Measurements from ENCODE around the gene BRINP1. TPM values are rescaled to one million over a fixed set of nuclear protein-coding genes. Genes with fewer than 3 reads are reported as not detected.

The BRINP1 gene
- total and polyA plus RNA-seq, 2 of the 8 experiments (the other 6 are each of a cell fraction or from before 2014, with no cell fraction given) = 19.5 to 20.5 TPM

DNA sequence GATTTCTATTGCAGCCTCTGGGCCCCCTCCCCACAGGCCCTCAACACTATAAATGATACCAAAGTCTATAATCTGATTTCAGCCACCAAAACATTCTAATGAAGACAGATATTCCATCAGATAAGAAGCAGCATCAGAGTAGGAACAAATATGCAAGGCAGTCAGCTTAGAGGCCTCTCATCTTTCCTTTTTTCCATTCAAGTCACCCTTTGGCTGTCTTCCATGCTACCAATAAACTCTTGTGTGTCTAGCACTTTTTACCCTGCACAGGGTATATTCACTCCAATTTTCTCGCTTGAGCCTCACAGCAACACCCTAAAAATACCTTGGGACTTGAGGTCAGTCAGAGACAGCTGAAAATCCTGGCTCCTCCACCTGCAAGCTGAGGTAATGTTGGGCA lies 193.7 kb downstream of the BRINP1 start:
- Histone ChIP-seq H2AFZ (ENCODE audit: low read length) (no peak overlapping the region), H2BK5ac (ENCODE audit: low read depth, low read length) (no peak overlapping the region), H3K4ac (replicated peaks; ENCODE audit: insufficient read length, low read depth, low read length) (no peak overlapping the region), H2AK5ac (ENCODE audit: low read depth, low read length) (no peak overlapping the region), H3K27ac (ENCODE audit: low read depth, low read length) (no peak overlapping the region), H2BK120ac (replicated peaks; ENCODE audit: low read depth, low read length) (no peak overlapping the region), H3K18ac (ENCODE audit: extremely low read depth, low read length) (no peak overlapping the region), H3K23me2 (ENCODE audit: low read depth, low read length) (no peaks in the 10 kb centered on the region), H3K36me3 (ENCODE audit: control insufficient read depth in 2 of 4, insufficient read depth in 4 of 4, low read length in 3 of 4) (no peaks in the 10 kb centered on the region), H4K5ac (ENCODE audit: insufficient read length, low read depth, low read length) (no peak overlapping the region), H2BK15ac (ENCODE audit: low read length) (no peak overlapping the region), H3K4me1 (replicated peaks in 1 of 4; ENCODE audit: control insufficient read depth in 3 of 4, insufficient read depth in 4 of 4, low read length in 3 of 4) (peaks cover 0 to 2% (median 1%) of the 10 kb centered on the region in 4 experiments; a peak in 2 of 7 replicates), H3K79me2 (ENCODE audit: control insufficient read depth in 1 of 2, insufficient read depth in 2 of 2, low read length in 2 of 2) (no peaks in the 10 kb centered on the region), H3K9ac (replicated peaks in 1 of 4; ENCODE audit: extremely low read depth in 1 of 4, low read depth in 3 of 4, low read length in 3 of 4) (no peak overlapping the region), H4K91ac (replicated peaks; ENCODE audit: insufficient read length, low read length) (no peak overlapping the region), H3K79me1 (ENCODE audit: low read depth, low read length) (no peaks in the 10 kb centered on the region), H3K4me2 (ENCODE audit: insufficient read depth in 1 of 2, low read depth in 2 of 2, low read length in 2 of 2) (no peak overlapping the region), H3K4me3 (ENCODE audit: extremely low read depth in 1 of 4, insufficient read depth in 2 of 4, low read depth in 3 of 4, low read length in 4 of 4) (no peak overlapping the region), H2BK20ac (ENCODE audit: low read length) (no peak overlapping the region), H4K20me1 (replicated peaks in 1 of 2; ENCODE audit: control insufficient read depth in 1 of 2, insufficient read depth in 2 of 2, low read length in 2 of 2) (no peaks in the 10 kb centered on the region), H2BK12ac (ENCODE audit: low read depth, low read length) (no peak overlapping the region), H4K8ac (ENCODE audit: extremely low read depth, insufficient read depth, low read length) (no peak overlapping the region), H3K56ac (replicated peaks; ENCODE audit: insufficient read length, low read depth, low read length) (no peak overlapping the region), H3K27me3 (replicated peaks in 1 of 4; ENCODE audit: control insufficient read depth in 3 of 4, extremely low read depth in 1 of 4, insufficient read depth in 3 of 4, low read length in 3 of 4) (no peaks in the 10 kb centered on the region), H3K23ac (ENCODE audit: insufficient read length) (no peak overlapping the region), H3K9me3 (ENCODE audit: insufficient read depth in 2 of 2, low read depth in 1 of 2, low read length in 1 of 2) (no peaks in the 10 kb centered on the region), H3K14ac (ENCODE audit: insufficient read length) (no peak overlapping the region)
- ChIA-PET CTCF (ENCODE audit: partially characterized antibody) (interaction anchor here (0.9 kb wide), 2 partner anchors 38 to 121 kb away, joined by 3 read pairs; no protein-coding TSS in a partner anchor), POLR2A (ENCODE audit: partially characterized antibody) (no interaction called here)
- DNase-seq (ENCODE audit: low read depth in 1 of 2, low spot score in 2 of 2) = no peak
- TF ChIP-seq POLR2AphosphoS5 (IDR thresholded peaks at IDR 0.05; ENCODE audit: low read depth, low read length) = no peak
- WGBS, 2 experiments (ENCODE audit: extremely low coverage in 1 of 2, insufficient coverage in 1 of 2, insufficient read length in 1 of 2, insufficient replicate concordance in 2 of 2, low coverage in 1 of 2, low lambda C conversion rate in 2 of 2, missing lambda C conversion rate in 1 of 2) = 92% methylated on average over 1 of the region's 1 CpG; no CpG with 5 or more reads in 1 of the 2 experiments
- no peak for FAIRE-seq
